HG03432 (cell line): ENCODE measurements around the gene FGFR3.
"Not testable (repeated sequence)": the region's sequence is repeated elsewhere in the genome, so short reads cannot be mapped to it uniquely, and the experiment has no call there.

ENCODE experiments used
- ATAC-seq: cut with Tn5 transposase; IDR thresholded peaks from one replicate; pipeline ENCODE4 v1.9.1; 2021; ENCODE audit warnings: mild to moderate bottlenecking, moderate library complexity; ENCODE audit not compliant: unreplicated experiment

FGFR3 gene

DNA sequence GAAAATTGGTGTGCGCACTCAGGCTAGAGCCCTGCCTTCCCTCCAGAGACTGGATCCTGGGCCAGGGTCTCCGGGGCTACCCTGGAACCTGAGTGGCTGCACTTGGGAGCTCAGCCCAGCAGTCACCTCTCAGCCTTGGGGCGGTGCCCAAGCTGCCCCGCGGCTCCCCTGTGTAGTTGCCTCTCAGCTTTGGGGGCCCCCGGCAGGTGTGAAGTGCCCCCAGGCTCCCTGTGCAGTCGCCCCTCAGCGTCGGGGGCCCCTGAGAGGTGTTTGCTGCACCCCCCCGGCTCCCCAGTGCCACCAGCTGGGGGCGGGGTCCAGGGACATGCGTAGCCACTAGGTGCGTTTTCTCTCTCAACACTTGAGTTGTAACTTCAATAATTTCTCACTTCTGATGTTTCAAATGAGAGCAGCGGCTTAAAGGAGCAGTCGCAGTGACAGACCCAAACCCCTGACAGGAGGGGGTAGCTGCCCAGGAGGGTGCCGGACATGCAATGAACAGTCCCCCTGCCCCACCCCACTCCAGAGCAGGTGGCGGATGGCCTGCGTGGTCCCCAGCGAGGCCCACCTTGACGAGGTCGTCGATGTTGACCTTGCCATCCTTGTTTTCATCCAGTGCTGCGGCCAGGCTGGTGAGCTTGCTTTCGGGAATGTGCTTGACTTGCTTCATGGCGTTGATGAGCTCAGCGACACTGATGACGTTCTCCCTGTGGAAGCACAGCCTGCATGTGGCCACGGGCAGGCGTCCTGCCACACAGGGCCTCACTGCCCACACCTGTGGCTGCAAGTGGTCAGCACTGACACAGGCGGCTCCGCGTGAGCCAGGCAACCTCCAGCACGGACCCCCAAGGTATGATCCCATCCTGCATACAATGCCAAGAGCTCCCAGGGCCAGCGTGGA is 22.3 kb downstream of the FGFR3 start:
- ATAC-seq = no peak

DNA sequence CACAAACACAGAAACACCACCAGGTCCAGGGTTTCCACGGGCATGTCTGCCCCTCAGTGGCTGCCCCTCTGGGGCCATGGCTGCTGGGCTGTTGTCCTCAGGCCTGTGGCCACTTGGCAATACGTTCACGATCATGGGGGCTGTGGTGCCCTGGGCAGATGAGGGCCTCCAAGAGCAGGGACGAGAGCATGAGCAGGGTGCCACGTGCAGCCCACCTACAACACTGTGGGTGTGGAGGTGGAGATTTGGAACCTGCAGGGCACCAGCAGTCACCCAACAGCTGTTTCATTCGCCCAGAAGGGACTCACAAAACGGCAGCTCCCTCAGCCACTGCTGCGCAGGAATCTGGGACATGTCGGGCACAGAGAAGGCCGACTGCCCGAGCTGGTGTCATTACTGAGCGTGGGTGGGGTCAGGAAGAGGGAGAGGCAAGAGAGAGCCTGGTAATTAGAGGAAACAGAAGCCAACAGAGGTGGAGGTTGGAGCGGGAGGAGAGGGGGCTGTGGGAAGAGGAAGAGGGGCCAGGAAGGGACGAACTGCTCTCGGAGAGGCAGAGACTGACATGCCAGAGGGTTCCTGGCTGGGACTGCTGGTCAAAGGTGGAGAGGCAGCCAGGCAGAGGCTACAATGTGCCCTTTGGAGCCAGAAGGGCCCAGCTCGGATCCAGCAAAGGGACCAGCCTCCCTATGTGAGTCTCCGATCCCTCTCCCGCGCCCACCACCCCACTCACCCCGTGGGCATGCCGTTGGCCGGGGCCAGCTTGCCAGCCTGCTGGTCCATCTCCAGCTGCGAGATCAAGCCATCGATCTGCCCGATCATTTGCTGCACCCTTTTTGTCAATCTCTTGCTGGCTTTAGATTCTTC is 23.1 kb downstream of the FGFR3 start:
- no peak for ATAC-seq

DNA sequence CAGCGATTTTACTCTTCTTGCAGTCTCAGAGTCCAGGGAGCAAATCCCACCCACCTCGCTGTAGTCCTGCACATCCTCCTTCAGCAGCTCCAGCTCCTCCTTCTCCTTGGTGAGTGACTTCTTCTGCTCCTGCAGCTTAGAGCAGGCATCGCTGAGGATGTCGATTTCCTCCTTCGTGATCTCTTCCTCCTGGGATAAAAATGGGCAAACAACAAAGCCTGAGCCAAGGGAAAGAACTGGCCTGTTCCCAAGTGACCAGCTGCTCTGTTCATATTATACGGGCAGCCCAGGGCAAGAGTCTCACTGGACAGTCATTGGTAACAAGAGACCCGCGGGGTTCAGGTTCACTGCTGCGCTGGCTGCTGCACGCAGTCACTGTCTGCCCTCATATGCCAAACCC is 26.2 kb downstream of the FGFR3 start:
- ATAC-seq = no peak

DNA sequence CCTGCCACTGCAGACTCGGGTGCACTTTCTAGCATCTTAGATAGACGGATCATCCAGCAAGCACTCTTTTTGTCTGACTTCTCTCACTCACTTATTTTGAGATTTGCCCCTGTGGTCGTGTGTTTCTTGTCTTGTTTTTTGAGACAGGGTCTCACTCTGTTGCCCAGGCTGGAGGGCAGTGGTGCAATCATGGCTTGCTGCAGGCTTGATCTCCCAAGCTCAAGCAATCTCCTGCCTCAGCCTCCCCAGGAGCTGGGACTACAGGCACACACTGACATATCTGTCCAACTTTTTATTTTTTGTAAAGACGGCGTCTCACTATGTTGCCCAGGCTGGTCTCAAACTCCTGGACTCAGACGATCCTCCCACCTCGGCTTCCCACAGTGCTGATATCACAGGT is 26.7 kb downstream of the FGFR3 start:
- ATAC-seq = no peak

DNA sequence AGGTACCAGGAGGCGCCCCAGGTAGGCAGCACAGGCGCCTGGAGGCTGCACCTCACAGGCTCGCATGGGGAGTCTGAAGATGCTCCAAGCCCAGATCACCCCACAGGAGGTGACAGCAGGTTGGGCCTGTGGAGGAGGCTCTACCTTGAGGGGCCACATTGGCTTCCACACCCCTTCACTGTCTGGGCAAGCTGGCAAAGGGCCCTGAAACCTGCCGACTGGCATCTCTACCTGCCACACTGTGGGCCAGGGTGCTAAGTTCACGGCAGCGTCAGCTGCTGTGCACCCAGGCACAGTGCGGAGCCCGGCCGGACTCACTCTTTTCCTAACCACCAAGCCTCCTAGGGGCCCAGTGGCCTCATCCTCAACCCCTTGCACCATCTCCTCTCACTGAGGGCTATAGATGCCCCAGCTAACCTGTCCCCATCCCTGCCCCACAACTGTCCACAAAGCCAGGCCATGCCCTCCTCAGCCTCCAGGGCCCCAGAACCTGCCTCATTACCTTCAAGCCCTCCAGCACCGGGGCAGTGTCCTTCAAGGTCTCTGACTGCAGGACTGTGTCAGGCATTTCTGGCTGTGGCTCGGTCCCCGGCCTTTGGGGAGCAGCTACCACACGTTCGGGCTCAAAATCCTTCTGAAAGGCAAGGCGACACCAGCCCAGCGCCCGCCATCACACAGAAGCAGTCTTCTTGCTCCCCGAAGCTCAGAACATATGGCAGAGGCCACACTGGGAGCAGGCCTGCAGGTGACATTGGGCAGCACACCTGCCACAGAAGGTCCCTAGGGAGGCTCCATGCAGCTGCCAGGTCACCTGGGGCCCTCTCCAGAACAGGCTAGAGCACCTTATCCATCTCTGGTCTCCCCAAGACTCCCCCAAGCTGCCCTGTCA is 28.8 kb downstream of the FGFR3 start:
- no peak for ATAC-seq

DNA sequence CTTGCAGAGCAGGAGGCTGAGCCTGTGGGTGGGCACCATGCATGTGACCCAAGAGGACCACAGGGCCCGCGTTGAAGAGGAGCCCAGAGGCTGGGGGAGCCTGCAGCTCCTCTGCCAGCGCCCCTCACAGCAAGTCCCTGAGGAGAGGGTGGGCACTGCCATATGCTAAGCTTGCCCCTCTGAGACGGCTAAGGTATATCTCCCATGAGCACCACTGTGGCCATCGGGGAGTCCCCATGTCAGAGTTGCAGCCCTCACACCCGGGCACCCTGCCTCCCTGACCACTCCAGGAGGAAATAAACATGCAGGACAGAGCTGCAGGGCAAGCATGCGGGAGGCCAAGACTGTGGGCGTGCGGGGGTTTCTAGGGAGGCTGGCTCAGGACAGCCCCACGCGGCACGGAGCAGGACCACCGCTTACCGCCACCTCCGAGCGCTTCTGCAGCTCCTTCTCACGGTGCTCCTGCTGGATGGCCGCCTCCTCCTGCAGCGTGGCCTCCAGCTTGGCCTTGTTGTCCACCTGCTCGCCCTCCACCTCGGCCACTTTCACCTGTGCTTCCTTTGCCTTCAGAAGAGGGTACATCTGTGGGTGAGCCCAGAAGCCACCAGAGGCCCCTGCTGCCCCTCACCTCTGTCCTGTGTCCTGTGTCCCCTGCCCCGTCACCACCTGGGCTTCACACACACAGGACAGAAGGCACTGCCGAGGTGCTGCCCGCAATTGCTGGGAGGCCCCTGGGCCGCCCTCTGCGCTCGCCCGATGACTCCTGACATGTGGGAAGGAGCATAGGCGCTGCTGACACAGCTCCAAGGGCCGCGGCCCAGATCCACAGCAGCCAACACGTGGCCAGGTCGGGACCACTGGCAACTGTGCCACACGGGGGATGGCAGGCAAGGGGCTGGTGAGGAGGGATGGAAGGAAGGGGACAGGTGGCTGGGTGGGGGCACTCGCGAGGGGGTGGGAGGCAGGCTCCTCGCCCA is 29.8 kb downstream of the FGFR3 start:
- ATAC-seq = no peak

DNA sequence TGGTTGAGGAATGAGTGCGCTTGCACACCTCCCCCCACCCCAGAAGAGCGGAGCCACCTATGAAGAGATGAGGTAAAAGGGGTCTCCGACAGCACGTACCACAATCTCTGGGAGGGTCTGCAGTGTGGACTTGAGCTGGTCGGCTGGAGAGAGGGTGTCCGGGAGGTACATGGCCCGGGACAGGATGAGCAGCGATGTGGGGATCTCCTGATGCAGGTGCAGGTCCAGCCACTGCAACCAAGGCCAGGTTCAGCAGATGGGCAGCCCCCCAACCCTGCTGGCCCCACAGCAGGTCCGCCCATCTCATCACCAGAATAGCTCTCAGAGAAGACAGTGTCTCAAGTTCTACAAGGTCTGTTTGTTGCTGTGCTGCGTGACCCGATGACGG is 30.4 kb downstream of the FGFR3 start:
- no peak for ATAC-seq

DNA sequence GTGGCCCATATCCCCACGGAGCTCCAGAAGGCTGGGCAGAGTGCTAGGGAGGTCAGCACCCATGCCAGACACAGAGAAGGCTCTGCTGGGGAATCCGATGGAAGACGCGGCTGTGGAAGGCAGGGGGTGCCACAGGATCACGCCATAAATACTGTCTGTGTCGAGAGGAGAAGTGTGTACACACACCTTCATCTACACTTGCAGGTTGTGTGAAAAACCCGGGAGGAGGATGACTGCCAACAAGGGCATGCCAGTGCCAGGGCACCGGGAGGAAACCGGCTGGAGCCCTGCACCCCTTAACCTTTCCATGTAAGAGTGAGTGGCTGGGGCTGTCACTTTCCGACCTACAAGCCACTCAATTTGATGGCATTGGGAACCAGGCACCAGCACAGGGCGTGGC is 31.7 kb downstream of the FGFR3 start:
- no peak for ATAC-seq

DNA sequence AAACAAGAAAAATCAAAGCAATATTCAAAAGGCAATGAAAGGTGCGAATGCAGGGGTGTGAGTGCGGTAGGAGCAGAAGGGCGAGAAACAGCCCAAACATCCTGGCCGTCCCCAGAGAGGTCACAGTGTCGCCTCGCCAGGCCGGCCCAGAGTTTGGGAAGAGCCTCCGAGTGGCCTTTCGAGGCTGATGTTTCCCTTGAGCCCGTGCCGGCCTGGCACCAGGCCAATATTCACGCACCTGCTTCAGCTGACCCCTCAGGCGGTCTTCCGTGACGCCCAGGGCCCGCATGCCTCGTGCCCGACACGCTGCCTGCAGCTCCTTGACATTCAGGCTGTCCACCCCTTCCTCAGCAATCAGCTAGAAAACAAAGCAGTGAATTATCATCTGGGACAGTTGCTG is 32.2 kb downstream of the FGFR3 start:
- no peak for ATAC-seq

DNA sequence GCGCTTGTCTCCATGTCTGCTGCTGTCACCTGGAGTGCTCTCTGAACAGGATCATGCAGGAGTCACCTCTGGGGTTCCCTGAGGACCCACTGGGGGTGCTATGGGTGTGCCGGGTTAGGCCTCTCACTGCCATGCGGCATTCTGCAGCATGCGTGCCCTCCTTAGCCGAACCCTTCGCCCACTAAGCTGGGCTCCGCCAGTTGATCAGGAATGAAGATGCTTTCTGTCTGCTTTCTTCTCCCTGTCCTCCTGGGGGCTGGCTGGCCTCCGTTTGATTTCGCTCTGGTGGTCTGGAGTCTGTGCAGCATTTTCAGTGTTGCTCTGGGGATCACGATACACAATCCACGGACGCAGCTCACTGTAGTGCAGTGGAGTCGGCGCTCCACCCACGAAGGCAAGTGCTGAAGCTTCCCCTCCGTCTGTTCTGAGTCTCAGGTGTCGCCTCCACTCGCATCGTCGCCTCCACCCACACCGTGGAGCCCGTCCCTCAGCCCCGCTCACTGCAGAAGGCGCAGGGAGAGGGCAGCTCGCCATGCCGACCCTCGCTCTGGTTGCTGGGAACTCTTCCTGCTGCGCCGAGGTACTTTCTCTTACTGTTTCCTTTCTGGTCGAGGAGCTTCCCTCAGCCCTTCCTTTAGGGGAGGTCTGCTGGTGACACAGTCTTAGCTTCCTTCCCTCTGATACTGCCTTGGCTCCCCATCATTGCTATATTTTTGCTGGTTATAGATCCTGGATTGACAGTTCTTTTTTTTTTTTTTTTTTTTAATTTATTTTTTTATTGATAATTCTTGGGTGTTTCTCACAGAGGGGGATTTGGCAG is 33.6 kb downstream of the FGFR3 start:
- ATAC-seq = no peak

DNA sequence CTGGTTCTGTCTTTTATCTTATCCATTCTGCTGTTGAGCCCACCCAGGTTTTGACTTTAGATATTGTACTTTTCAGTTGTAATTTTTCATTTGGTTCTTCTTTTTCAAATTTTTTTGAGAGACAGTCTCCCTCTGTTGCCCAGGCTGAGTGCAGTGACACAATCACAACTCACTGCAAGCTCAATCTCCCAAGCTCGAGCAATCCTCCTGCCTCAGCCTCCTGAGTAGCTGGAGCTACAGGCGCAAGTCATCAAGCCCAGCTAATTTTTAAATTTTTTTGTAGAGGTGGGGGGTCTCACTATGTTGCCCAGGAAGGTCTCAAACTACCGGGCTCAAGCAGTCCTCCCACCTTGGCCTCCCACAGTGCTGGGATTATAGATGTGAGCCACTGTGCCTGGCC is 37.1 kb downstream of the FGFR3 start:
- no peak for ATAC-seq

DNA sequence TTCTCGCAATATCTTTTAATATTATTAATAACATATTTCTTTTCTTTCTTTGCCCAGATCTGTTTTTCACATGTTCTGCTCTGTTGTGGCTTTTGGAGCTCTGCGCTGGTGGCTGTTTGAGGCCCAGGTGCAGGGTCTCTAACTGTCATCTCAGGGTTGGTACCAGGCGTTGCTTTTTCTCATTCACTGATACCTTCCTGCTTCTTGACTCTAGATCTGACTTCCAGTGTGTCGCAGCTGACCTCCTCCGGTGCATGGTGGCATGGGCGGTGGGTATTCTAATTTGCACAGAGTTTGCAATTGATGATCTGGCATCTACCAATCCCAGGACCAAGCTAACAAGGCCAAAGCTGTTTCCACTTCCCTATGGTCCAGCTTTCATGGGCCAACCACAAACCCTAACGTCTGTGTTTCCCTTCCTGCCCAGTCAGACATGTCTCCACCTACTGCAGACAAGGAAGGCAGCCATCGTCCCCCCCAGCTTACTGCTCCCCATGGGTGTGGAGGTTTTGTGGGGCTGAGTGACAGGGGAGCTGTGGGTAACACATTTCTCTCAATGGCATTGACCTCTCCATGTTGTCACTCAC is 37.6 kb downstream of the FGFR3 start:
- ATAC-seq = no peak

DNA sequence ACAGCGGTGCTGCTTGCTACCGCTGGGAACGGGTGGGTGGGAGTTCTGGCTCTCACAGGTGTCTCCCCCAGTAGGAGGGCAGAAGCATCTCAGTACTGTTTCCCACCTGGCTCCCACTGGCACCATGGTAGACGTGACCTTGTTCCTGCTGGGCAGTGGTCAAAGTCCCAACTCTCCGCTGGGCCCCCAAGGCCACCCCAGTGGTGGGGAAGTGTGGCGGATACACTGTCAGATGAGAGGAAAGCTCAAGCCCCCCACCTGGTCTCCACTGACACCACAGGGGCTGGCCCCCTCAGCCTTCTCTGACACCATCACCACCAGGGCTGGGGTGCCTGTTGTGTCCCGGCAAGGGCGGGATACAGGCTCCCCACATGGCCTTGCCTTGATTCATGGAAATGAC is 38.2 kb downstream of the FGFR3 start:
- no peak for ATAC-seq

DNA sequence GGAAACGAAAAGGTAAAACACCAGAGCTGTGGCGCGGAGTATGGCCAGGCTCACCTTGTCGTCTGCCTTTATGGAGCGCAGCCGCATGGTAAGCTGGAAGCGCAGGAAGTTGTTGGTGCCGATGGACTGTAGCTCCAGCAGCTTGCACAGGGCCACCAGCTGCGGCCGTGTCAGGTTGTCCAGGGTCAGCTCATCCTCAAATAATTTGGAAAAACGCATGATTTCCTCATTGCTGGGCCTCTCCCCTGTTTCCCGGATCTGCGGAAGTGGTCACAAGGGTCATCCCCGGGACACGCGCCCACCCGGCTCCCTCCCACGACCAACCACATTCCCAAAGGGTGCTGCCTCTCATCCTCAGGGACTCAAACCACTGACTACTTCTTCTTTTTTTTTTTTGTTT is 39.6 kb downstream of the FGFR3 start:
- no peak for ATAC-seq

DNA sequence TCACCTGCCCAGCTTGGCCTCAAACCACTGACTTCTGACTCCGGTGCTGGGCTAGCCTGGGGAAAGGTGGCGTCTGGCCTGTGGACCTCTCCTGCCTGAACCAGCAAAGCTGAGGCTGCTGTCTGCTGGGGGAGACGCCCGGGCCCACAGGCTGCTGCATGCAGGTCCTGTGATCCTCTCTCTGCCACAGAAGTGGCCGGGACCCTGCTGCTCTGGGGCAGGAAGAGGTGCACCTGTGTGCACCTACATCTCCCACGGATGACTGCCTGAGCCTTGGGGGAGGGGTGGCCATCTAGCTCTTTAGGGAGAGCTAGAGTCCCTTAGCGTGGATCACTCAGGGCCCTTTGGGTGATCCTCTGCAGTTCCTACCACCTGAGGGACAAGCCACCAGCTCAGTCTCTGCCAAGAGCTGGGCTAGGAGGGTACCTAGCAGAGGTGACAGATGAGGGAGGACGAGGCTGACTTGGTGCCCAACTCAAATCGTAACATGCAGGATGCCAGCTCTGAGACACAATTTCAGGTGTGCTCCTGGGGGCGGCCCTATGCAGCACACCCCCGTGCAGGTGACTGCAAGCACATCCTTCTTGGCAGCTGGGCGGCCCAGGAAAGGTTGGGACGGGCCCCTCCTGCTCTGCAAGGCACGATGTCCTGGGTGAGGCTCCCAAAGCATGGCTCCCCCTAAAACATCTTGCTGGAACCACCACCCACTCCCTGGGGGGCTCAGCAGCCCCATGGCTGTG is 40.4 kb downstream of the FGFR3 start:
- ATAC-seq = peak; percentile 15

DNA sequence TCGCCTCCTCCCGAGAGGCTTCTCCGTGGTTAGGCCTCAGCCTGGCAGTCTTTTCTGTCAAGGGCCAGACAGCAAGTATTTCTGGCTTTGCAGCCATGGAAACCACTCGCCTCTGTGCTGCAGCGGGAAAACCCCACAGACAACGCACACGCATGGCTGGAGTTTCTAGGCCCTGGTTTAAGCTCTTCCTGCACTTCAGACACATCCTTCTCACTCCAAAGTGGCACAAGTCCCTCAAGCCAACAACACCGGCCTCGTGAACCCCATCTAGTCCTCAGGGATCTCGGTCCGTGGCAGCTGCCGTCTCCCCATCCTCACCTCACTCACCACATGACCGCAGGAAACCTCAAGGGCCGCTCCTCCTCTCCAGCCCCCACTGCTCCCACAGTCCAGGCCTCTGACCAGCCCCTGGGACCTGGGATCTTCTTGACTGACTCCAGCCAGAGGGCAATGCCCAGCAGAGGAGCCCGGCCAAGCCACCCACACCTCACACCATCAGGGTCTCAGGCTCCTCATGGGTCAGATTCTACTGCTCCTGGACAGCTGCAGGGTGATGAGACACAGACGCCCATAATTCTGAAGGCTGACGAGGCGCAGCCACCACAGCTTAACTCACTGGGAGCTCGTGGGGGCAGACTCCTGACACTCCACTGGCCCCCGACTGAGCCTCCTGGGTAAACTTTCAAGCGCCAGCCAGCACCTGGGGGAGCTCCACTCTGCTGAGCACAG is 41.1 kb downstream of the FGFR3 start:
- ATAC-seq = peak; percentile 73

DNA sequence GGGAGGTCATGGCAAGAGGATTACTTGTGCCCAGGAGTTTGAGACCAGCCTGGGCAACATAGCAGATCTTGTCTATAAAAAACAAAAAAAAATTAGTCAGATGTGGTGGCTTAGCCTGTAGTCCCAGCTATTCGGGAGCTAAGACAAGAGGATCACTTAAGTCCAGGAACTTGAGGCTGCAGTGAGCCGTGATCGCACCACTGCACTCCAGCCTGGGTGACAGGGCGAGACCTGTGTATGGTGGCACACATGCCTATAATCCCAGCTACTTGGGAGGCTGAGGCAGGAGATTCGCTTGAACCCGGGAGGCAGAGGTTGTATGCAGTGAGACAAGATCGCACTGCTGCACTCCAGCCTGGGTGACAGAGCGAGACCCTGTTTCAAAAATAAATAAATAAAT is 42.7 kb downstream of the FGFR3 start:
- not testable (repeated sequence) for ATAC-seq
